ENCODE measurements around the gene MKS1. TPM values are rescaled to one million over a fixed set of nuclear protein-coding genes. Genes with fewer than 3 reads are reported as not detected.

MKS1 gene
- total and polyA plus RNA-seq, 2 experiments from 2014 or later = 14.0 to 17.4 TPM

DNA sequence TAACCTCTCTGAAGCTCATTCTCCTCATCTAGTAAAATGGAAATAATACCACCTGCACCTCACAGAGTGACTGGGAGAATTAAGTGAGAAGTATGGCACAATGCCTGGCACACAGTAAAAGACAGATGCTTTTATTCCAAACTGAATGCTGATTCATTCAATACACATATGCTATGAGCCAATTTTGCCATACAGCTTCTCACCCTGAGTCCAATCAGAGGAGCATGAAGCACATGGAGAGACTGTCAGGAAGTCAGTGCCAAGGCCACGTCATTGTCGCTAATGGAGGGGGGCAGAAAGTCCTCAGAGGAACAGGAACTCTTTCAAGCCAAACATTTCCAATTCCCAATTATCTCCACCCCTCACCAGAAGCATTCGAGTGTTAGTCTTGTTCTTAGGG lies 11.6 kb downstream of the MKS1 start:
- no peak for TF ChIP-seq REST (IDR thresholded peaks at IDR 0.05; ENCODE audit: unreplicated experiment)
- no peak for TF ChIP-seq EZH2 (IDR thresholded peaks at IDR 0.05; ENCODE audit: low read depth, unreplicated experiment)
- no peak for TF ChIP-seq ZNF462 (CRISPR knock-in tag; IDR thresholded peaks at IDR 0.05)
- TF ChIP-seq NANOG (IDR thresholded peaks at IDR 0.05; ENCODE audit: borderline replicate concordance) = no peak
- TF ChIP-seq POLR2AphosphoS5 (IDR thresholded peaks at IDR 0.05; ENCODE audit: low read depth) = no peak
- no peak for TF ChIP-seq ZNF331 (CRISPR knock-in tag; IDR thresholded peaks at IDR 0.05; ENCODE audit: low read depth)
- H4K20me1 ChIP-seq (replicated peaks; ENCODE audit: insufficient read depth) = no peaks in the 10 kb centered on the region; the same call in 1 of the 2 replicates
- no peak for ATAC-seq
- no peaks in the 10 kb centered on the region for H3K79me2 ChIP-seq (replicated peaks; ENCODE audit: insufficient read depth)
- Mint-ChIP-seq H3K27ac (no peak overlapping the region), H3K36me3 (ENCODE audit: low read depth) (peaks cover 19% of the 10 kb centered on the region), H3K4me3 (no peak overlapping the region), H3K9me3 (no peaks in the 10 kb centered on the region), H3K4me1 (no peaks in the 10 kb centered on the region), H3K27me3 (ENCODE audit: insufficient read depth, low read depth, poor library complexity) (peaks cover 4% of the 10 kb centered on the region)
- no peaks in the 10 kb centered on the region for H3K9me2 ChIP-seq (ENCODE audit: insufficient read depth)
- H2AFZ ChIP-seq = no peak overlapping the region
- no peaks in the 10 kb centered on the region for H3K27me3 ChIP-seq (ENCODE audit: insufficient read depth)
- no peaks in the 10 kb centered on the region for H3F3A ChIP-seq (replicated peaks; ENCODE audit: low read depth)
- H3K4me2 ChIP-seq = no peak overlapping the region
- DNase-seq (ENCODE audit: low spot score) = no peak
- no peak overlapping the region for H3K27ac ChIP-seq (ENCODE audit: low read depth)
- H3K4me1 ChIP-seq (ENCODE audit: insufficient read depth) = no peaks in the 10 kb centered on the region
- H3K36me3 ChIP-seq (ENCODE audit: insufficient read depth) = no peaks in the 10 kb centered on the region
- H3K4me3 ChIP-seq = no peak overlapping the region

All from GM23338 (cell line).